ENCODE results near the gene RAB30.

DNA sequence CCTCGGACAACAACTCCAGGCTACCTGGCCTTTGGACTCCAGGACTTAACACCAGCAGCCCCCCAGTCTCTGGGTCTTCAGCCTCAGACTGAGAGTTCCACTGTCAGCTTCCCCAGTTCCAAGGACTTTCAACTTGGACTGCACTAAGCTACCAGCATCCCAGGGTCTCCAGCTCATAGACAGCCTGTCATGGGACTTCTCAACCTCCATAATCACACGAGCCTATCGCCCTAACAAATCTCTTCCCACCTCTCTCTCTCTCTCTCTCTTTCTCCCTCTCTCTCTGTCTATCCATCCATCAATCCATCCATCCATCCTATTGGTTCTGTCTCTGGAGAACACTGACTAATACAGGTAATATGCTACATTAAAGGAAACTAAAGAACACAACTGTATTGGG is 10.7 kb downstream of the RAB30 start:
- TF ChIP-seq, protein P1, sequence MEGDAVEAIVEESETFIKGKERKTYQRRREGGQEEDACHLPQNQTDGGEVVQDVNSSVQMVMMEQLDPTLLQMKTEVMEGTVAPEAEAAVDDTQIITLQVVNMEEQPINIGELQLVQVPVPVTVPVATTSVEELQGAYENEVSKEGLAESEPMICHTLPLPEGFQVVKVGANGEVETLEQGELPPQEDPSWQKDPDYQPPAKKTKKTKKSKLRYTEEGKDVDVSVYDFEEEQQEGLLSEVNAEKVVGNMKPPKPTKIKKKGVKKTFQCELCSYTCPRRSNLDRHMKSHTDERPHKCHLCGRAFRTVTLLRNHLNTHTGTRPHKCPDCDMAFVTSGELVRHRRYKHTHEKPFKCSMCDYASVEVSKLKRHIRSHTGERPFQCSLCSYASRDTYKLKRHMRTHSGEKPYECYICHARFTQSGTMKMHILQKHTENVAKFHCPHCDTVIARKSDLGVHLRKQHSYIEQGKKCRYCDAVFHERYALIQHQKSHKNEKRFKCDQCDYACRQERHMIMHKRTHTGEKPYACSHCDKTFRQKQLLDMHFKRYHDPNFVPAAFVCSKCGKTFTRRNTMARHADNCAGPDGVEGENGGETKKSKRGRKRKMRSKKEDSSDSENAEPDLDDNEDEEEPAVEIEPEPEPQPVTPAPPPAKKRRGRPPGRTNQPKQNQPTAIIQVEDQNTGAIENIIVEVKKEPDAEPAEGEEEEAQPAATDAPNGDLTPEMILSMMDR (IDR thresholded peaks at IDR 0.05): no peak
- TF ChIP-seq POLR2A (IDR thresholded peaks at IDR 0.05): no peak
